NOMO-1 (cell line): Measurements from ENCODE around the gene UGP2.

Experiments
- DNase-seq, 2 experiments: peaks; one replicate each; lab custom pipeline; 2025; ENCODE audit not compliant: unreplicated experiment in 2 of 2; lab: John Stamatoyannopoulos, UW

UGP2 gene

GRCh38 chr2:63861220-63861822 lies 19.6 kb downstream of the UGP2 start:
- peak; percentile 9 to 42 for DNase-seq

GRCh38 chr2:63862806-63863205 lies 21.1 kb downstream of the UGP2 start:
- DNase-seq = no peak

GRCh38 chr2:63863707-63864106 lies 22.0 kb downstream of the UGP2 start:
- DNase-seq = no peak

GRCh38 chr2:63865159-63865799 lies 23.6 kb downstream of the UGP2 start:
- no peak for DNase-seq

GRCh38 chr2:63866009-63866709 lies 24.5 kb downstream of the UGP2 start:
- DNase-seq = no peak

GRCh38 chr2:63870679-63871078 lies 29.0 kb downstream of the UGP2 start:
- no peak for DNase-seq

- no peak for DNase-seq
Observed at GRCh38 chr2:63871864-63872263, 30.2 kb downstream of the UGP2 start.

GRCh38 chr2:63872571-63873328 lies 31.1 kb downstream of the UGP2 start:
- DNase-seq = no peak

GRCh38 chr2:63874204-63875130 lies 32.8 kb downstream of the UGP2 start:
- DNase-seq = no peak

- no peak for DNase-seq
Observed at GRCh38 chr2:63875131-63875527, 33.4 kb downstream of the UGP2 start.

- DNase-seq = no peak
Observed at GRCh38 chr2:63875559-63876245, 34.0 kb downstream of the UGP2 start.

- no peak for DNase-seq
Observed at GRCh38 chr2:63876311-63876710, 34.6 kb downstream of the UGP2 start.

GRCh38 chr2:63878486-63878885 lies 36.8 kb downstream of the UGP2 start:
- DNase-seq = no peak

- no peak for DNase-seq
Observed at GRCh38 chr2:63879876-63880433, 38.3 kb downstream of the UGP2 start.

- no peak for DNase-seq
Observed at GRCh38 chr2:63880625-63881024, 38.9 kb downstream of the UGP2 start.

GRCh38 chr2:63881205-63881604 lies 39.5 kb downstream of the UGP2 start:
- no peak for DNase-seq

GRCh38 chr2:63882395-63883105 lies 40.9 kb downstream of the UGP2 start:
- no peak for DNase-seq

- DNase-seq = no peak
Observed at GRCh38 chr2:63886445-63886844, 44.7 kb downstream of the UGP2 start.

- no peak for DNase-seq
Observed at GRCh38 chr2:63888053-63888452, 46.4 kb downstream of the UGP2 start.
